Muscle layer of colon (tissue), 2 donors: ENCODE data around the gene CHRNA9.
"Not testable (repeated sequence)": the region's sequence is repeated elsewhere in the genome, so short reads cannot be mapped to it uniquely, and the experiment has no call there.

Experiments used
- H3K27ac ChIP-seq: one replicate; pipeline ENCODE4 v1.7.0; 2013; ENCODE audit warnings: low read depth, mild to moderate bottlenecking, low read length, moderate library complexity
- H3K27me3 ChIP-seq, 2 donors: one replicate each; pipeline ENCODE4 v1.7.0; 2013; ENCODE audit warnings: low read length in 2 of 2, mild to moderate bottlenecking in 2 of 2; ENCODE audit not compliant: insufficient read depth in 2 of 2, control insufficient read depth in 1 of 2
- H3K36me3 ChIP-seq: one replicate; pipeline ENCODE4 v1.7.0; 2013; ENCODE audit warnings: mild to moderate bottlenecking, low read length; ENCODE audit not compliant: insufficient read depth
- H3K4me1 ChIP-seq: one replicate; pipeline ENCODE4 v1.7.0; 2013; ENCODE audit warnings: mild to moderate bottlenecking, low read length; ENCODE audit not compliant: insufficient read depth
- H3K4me3 ChIP-seq, 2 donors: one replicate each; pipeline ENCODE4 v1.7.0; 2013; ENCODE audit warnings: low read length in 2 of 2, low read depth in 1 of 2, mild to moderate bottlenecking in 1 of 2, moderate library complexity in 1 of 2
- H3K9ac ChIP-seq: one replicate; pipeline ENCODE4 v1.7.0; 2013; ENCODE audit warnings: low read length
- H3K9me3 ChIP-seq: one replicate; pipeline ENCODE4 v1.7.0; 2013; ENCODE audit warnings: mild to moderate bottlenecking, low read length
- donor health status: abdominal sarcoma.
- donor health status: Adenocarcinoma of cecum.

CHRNA9 gene

DNA sequence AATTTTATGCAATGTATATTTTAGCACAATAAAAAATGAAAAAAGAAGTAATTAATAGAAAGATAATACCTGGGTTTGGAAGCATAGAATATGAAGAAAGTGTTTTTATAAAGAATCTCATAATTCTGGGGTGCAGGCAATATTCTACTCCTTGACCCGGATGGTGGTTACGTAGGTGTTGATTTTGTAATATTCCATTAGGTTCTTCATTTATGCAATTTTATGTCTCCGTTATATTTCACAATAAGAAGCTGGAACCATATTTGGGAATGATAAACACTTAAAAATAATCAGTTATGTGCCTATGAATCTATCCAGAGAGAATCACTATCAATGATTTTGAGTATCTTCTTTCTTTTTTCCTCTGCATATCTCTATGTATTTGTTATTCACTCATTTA is 38.5 kb downstream of the CHRNA9 start:
- Histone ChIP-seq H3K27me3 (no peaks in the 10 kb centered on the region), H3K4me1 (no peaks in the 10 kb centered on the region), H3K4me3 (no peak overlapping the region), H3K9me3 (no peaks in the 10 kb centered on the region), H3K27ac (no peak overlapping the region), H3K36me3 (no peaks in the 10 kb centered on the region), H3K9ac (no peak overlapping the region)

DNA sequence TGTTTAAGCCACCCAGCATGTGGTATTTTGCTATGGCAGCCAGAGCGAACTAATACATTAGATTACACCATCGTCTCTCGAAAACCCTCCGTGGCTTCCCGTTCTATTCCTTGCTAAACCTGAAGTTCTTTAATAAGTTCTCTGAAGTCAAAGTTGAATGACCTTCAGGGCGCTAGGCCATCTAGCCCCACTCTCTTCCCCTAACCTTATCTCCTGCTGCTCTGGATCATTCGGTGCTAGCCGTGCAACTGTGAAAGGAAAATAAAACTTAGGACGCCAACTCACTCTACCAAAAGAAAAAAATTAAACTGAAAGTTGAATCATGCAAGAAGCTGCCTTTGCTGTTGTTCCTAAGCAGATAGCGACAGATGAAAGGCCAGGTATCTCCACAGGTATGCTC is 40.0 kb downstream of the CHRNA9 start:
- Histone ChIP-seq H3K36me3 (no peaks in the 10 kb centered on the region), H3K9ac (no peak overlapping the region), H3K4me3 (no peak overlapping the region), H3K27me3 (no peaks in the 10 kb centered on the region), H3K27ac (no peak overlapping the region), H3K9me3 (no peaks in the 10 kb centered on the region), H3K4me1 (no peaks in the 10 kb centered on the region)

DNA sequence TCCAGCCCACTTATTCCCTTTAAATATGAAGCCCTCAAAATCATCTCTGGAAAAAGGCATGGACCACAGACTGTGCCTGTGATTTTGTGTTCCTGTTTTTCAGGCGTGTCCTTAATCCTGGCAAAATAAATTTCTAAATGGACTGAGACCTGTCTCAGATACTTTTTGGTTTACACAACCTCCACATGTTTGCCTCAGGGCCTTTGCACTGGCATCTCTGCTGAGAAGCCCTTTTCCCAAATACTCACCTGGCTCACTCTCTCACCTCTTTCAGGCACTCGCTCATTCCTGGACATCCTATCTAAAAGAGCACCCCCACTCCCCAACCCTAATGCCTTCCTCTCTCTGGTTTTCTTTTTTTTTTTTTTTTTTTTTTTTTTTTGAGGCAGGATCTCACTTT is 40.5 kb downstream of the CHRNA9 start:
- H3K36me3 ChIP-seq = no peaks in the 10 kb centered on the region
- H3K4me1 ChIP-seq = no peaks in the 10 kb centered on the region
- H3K27ac ChIP-seq = no peak overlapping the region

DNA sequence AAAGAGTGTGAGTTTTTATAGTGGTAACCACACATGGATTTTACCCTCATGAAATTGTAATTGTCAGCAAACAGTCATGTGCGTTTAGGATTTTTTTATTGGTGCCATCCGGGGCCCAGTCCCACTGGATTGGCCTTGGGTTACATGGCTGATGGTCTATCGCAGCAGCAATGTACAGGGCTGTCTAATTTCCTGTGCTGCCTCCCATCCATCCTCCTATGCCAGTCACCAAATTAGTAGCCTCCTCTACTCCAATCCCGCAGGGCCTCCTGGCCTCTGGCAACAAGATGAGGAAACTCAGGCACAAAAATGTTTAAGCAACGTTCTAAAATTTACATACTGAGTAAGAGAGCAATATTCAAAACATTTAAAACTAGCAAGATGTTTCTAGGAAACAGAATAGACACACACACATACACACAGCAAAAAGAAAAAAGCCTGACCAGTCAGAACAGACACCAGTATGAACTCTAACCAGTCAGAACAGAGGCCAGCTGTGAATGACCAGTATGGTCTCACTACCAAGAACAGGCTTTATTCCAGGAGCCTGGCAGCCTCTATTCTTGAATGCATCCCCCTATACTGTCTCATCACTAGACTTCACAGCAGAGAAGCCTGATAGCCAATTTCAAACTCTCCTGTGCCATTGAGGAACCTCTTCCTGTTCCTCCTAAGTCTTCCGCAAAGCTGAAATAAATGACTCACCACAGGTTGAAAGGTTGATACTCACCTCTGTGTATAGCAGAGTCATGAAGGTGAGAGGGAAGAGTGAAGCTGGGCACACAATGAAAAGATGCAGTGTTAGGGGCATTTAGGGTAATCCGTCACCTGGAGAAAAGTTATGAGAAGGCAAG is 42.6 kb downstream of the CHRNA9 start:
- Histone ChIP-seq H3K27me3 (no peaks in the 10 kb centered on the region), H3K27ac (no peak overlapping the region), H3K4me3 (no peak overlapping the region), H3K9ac (no peak overlapping the region), H3K9me3 (no peaks in the 10 kb centered on the region), H3K36me3 (no peaks in the 10 kb centered on the region), H3K4me1 (no peaks in the 10 kb centered on the region)

More for the DNA sequence above, 40.5 kb downstream of the CHRNA9 start:
- no peak overlapping the region for H3K4me3 ChIP-seq
- no peaks in the 10 kb centered on the region for H3K27me3 ChIP-seq
- H3K9me3 ChIP-seq = no peaks in the 10 kb centered on the region
- no peak overlapping the region for H3K9ac ChIP-seq

DNA sequence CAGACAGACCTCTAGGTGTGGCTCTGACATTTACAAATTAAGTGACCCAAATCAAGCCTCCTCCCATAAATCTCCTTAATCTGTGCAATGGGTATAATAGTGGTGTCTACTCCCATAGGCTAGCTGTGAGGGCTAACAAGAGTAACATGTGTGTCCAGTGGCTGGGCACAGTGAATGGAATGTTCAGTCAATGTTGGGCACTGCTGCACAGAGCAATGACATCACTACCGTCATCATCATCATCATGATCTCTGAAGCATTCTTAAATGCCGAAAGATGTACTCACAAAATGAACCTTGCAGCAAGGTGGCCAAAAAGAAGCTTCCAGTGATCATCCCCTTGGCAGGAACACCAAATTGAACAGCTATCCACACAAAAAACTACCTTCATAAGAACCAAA is 43.5 kb downstream of the CHRNA9 start:
- H3K9ac ChIP-seq = no peak overlapping the region
- H3K9me3 ChIP-seq = no peaks in the 10 kb centered on the region
- H3K4me1 ChIP-seq = no peaks in the 10 kb centered on the region
- H3K4me3 ChIP-seq = no peak overlapping the region
- no peak overlapping the region for H3K27ac ChIP-seq
- H3K27me3 ChIP-seq = no peaks in the 10 kb centered on the region
- no peaks in the 10 kb centered on the region for H3K36me3 ChIP-seq

DNA sequence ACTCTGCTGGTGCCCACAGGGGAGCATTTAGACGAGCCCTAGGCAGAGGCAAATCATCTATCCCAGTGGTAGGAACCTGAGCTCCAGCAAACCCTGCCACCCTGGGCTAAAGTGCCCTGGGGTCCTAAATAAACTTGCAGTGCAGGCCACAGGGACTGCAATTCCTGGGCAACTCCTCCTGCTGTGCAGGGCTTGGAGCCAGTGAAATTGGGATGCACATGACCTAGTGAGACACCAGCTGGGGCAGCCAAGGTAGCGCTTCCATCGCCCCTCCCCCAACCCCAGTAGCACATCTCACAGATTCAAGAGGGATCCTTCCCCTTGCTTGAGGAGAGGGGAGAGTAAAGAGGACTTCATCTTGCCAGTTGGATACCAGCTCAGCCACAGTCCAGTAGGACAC is 44.1 kb downstream of the CHRNA9 start:
- no peaks in the 10 kb centered on the region for H3K4me1 ChIP-seq
- no peaks in the 10 kb centered on the region for H3K36me3 ChIP-seq
- no peaks in the 10 kb centered on the region for H3K27me3 ChIP-seq
- no peak overlapping the region for H3K27ac ChIP-seq
- no peak overlapping the region for H3K4me3 ChIP-seq
- H3K9ac ChIP-seq = no peak overlapping the region
- no peaks in the 10 kb centered on the region for H3K9me3 ChIP-seq

DNA sequence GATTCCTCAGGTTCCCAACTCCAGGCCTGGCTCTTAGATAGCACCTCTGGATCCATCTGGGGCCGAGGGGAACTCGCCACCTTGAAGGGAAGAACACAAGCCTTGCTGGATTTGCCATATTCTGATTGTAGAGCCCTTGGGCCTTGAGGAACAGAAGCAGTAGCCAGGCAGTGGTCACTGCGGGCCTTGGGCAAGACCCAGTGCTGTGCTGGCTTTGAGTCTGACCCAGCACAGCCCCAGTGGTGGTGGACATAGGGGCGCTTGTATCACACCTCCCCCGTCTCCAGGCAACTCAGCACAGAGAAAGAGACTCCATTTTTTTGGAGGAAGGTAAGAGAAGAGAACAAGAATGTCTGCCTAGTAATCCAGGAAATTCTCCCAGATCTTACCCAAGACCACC is 45.5 kb downstream of the CHRNA9 start:
- Histone ChIP-seq H3K9me3 (no peaks in the 10 kb centered on the region), H3K36me3 (no peaks in the 10 kb centered on the region), H3K27ac (no peak overlapping the region), H3K27me3 (no peaks in the 10 kb centered on the region), H3K9ac (no peak overlapping the region), H3K4me1 (no peaks in the 10 kb centered on the region), H3K4me3 (no peak overlapping the region)

DNA sequence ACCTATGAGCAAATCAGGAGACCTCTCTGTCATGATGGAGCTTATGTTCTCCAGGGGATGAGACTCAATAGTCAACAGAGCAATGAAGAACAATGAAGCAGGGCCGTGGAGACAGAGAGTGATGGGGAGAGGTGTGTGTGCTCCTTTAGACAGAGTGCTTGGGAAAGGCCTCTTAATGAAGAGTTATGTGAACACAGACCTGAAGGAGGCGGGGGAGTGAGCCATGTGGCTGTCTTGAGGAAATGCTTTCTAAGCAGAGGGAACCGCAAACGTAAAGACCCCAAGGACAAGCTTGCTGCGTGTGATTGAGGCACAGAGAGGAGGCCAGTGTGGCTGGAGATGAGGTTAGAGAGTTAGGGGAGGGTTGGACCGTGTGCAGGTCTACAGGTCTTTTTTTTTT is 53.1 kb downstream of the CHRNA9 start:
- Histone ChIP-seq H3K9me3 (no peaks in the 10 kb centered on the region), H3K27ac (no peak overlapping the region), H3K4me3 (no peak overlapping the region), H3K36me3 (no peaks in the 10 kb centered on the region), H3K27me3 (no peaks in the 10 kb centered on the region), H3K9ac (no peak overlapping the region), H3K4me1 (no peaks in the 10 kb centered on the region)

DNA sequence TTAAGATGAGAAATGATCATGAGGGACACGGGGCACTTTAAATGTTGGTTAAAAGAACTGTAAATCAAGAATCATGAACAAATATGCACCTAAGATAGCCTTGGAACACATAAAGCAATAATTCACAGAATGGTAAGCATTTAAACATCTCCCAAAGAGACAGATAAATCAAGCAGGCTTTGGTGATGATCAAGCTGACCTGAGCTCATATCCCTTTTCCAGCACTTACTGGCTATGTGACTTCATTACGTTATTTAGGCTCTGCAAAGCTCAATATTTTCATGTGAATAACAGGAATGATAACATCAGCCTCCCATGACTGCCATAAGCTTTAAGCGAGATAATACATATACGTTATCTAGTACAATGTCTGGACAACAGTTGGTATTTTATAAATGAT is 54.9 kb downstream of the CHRNA9 start:
- no peak overlapping the region for H3K27ac ChIP-seq
- H3K9ac ChIP-seq = no peak overlapping the region
- no peaks in the 10 kb centered on the region for H3K9me3 ChIP-seq

DNA sequence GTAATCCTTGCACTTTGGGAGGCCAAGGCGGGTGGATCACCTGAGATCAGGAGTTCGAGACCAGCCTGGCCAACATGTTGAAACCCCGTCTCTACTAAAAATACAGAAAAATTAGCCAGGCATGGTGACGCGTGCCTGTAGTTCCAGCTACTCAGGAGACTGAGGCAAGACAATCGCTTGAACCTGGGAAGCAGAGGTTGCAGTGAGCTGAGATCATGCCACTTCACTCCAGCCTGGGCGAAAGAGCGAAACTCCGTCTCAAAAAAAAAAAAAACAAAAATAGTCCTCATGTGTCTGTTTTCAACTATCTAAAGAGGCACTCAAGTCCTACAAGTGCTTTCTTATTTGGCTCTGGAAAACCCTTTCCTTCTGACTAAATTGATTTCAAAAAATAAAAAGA is 57.1 kb downstream of the CHRNA9 start:
- not testable (repeated sequence) for H3K4me3 ChIP-seq, H3K9me3 ChIP-seq, H3K36me3 ChIP-seq, H3K9ac ChIP-seq, H3K27ac ChIP-seq, H3K4me1 ChIP-seq, H3K27me3 ChIP-seq

More for the DNA sequence above, 54.9 kb downstream of the CHRNA9 start:
- no peaks in the 10 kb centered on the region for H3K4me1 ChIP-seq
- H3K36me3 ChIP-seq = no peaks in the 10 kb centered on the region
- H3K4me3 ChIP-seq = no peak overlapping the region
- H3K27me3 ChIP-seq = no peaks in the 10 kb centered on the region

DNA sequence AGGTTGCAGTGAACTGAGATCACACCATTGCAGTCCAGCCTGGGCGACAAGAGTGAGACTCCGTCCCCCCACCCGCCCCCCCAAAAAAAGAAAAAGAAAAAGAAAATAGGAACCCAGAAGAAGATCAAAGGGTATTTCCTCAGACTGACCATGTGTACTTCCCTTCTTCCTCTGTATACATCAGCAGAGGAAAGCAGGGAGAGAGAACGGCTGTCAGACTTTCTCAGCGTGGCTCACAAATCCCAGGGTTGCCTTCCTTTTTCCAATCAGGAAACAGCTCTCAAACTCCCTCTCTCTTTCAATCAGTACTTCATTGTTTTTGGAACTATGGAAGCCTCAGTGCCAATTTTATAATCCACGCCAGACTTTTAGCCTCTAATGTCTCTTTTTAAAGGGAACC is 59.1 kb downstream of the CHRNA9 start:
- Histone ChIP-seq H3K4me1 (peaks cover 5% of the 10 kb centered on the region), H3K27ac (no peak overlapping the region), H3K27me3 (no peaks in the 10 kb centered on the region), H3K4me3 (no peak overlapping the region), H3K9ac (no peak overlapping the region), H3K9me3 (no peaks in the 10 kb centered on the region), H3K36me3 (no peaks in the 10 kb centered on the region)
